A673 (cell line): Measurements from ENCODE around the gene RNU6-7.

Source experiments
- CTCF ChIP-seq: fragments of 300-800, 200-600 bp; sonication (generic); conservative IDR thresholded peaks from 2 replicates; pipeline ENCODE4 v1.5.1; 2017; ENCODE audit warnings: low read depth, mild to moderate bottlenecking, antibody characterized with exemption, low read length, moderate library complexity, mixed read lengths
- EZH2 ChIP-seq: fragments of 200-600 bp; sonication (generic); IDR thresholded peaks from 2 replicates; pipeline ENCODE4 v1.6.1; 2017; ENCODE audit warnings: borderline replicate concordance, low read depth, mild to moderate bottlenecking, mixed read lengths, antibody characterized with exemption, low read length; ENCODE audit not compliant: poor library complexity, severe bottlenecking

- no peak for TF ChIP-seq CTCF
- no peak for TF ChIP-seq EZH2
Measured at GRCh38 chr14:32249780-32250179, 47.9 kb downstream of the RNU6-7 start.
